Epidermal melanocyte (primary cell): Measurements from ENCODE around the gene LRR1.
"Not testable (repeated sequence)": the region's sequence is repeated elsewhere in the genome, so short reads cannot be mapped to it uniquely, and the experiment has no call there.

Experiments
- DNase-seq: peaks from one replicate; pipeline ENCODE4 v3.0.0; 2011; ENCODE audit warnings: low spot score; ENCODE audit not compliant: insufficient read length

Gene LRR1

GRCh38 chr14:49598485-49599300, at the start of gene LRR1:
LRR1 (plus strand) TSS chr14:49598940; CDS start chr14:49599021, 81 bp downstream.
- DNase-seq, result peak; percentile 61

GRCh38 chr14:49549446-49549845, 49.3 kb upstream of the LRR1 start:
- no peak for DNase-seq

GRCh38 chr14:49549881-49550280, 48.9 kb upstream of the LRR1 start:
- no peak for DNase-seq

- DNase-seq, result no peak
These were observed 48.2 kb upstream of the LRR1 start for GRCh38 chr14:49550286-49551184.

- DNase-seq, result no peak
These were observed 47.2 kb upstream of the LRR1 start for GRCh38 chr14:49551569-49551968.

GRCh38 chr14:49553106-49553505, 45.6 kb upstream of the LRR1 start:
- DNase-seq, result no peak

GRCh38 chr14:49553892-49554291, 44.8 kb upstream of the LRR1 start:
- no peak for DNase-seq

GRCh38 chr14:49559979-49560768, 38.6 kb upstream of the LRR1 start:
- DNase-seq, result no peak

GRCh38 chr14:49566714-49567113, 32.0 kb upstream of the LRR1 start:
- no peak for DNase-seq

- no peak for DNase-seq
These were observed 29.5 kb upstream of the LRR1 start for GRCh38 chr14:49569281-49569680.

- no peak for DNase-seq
These were observed 24.7 kb upstream of the LRR1 start for GRCh38 chr14:49574038-49574437.

GRCh38 chr14:49578141-49578540, 20.6 kb upstream of the LRR1 start:
- DNase-seq, result no peak

GRCh38 chr14:49579841-49580240, 18.9 kb upstream of the LRR1 start:
- no peak for DNase-seq

GRCh38 chr14:49581209-49582112, 17.3 kb upstream of the LRR1 start:
- no peak for DNase-seq

- no peak for DNase-seq
These were observed 16.4 kb upstream of the LRR1 start for GRCh38 chr14:49582113-49582977.

- DNase-seq, result no peak
These were observed 15.1 kb upstream of the LRR1 start for GRCh38 chr14:49583629-49584028.

- DNase-seq, result no peak
These were observed 14.7 kb upstream of the LRR1 start for GRCh38 chr14:49584058-49584457.

GRCh38 chr14:49584981-49585640, 13.6 kb upstream of the LRR1 start:
- DNase-seq, result not testable (repeated sequence)
